SK-N-SH (cell line): Measurements from ENCODE around the gene YIF1B. TPM values are rescaled to one million over a fixed set of nuclear protein-coding genes. Genes with fewer than 3 reads are reported as not detected.

Source experiments
- CTCF ChIA-PET: fragments of 300-600, 350-600 bp; formaldehyde crosslinking; extraction: SDS; loops from one replicate; lab custom pipeline; 2021; lab: Yijun Ruan, JAX
- POLR2A ChIA-PET: fragments of 350-600 bp; sonication (Branson Sonifier 250); formaldehyde crosslinking; extraction: SDS; loops from one replicate; lab custom pipeline; 2020; ENCODE audit warnings: antibody characterized with exemption, inconsistent platforms; lab: Yijun Ruan, JAX
- DNase-seq: peaks from one replicate; pipeline ENCODE4 v3.0.0; 2012
- H2AFZ ChIP-seq: fragments of 200-600 bp; sonication (generic); 2 replicates; pipeline ENCODE4 v1.8.1; 2016; ENCODE audit warnings: antibody characterized with exemption, mild to moderate bottlenecking, low read depth
- H3F3A ChIP-seq: fragments of 200-600 bp; sonication (generic); replicated peaks from 2 replicates; pipeline ENCODE3; 2016; ENCODE audit warnings: antibody characterized with exemption, mild to moderate bottlenecking; ENCODE audit not compliant: insufficient read depth
- H3K27ac ChIP-seq, 2 experiments: fragments of 200-500 bp in 1 of 2; fragments of 200-600 bp in 1 of 2; sonication (Bioruptor generic) in 1 of 2; sonication (generic), shearing (Covaris generic) in 1 of 2; 2 replicates each; pipeline versions ENCODE4 v1.5.1 to v1.6.1; 2014 to 2016; ENCODE audit warnings: low read depth in 2 of 2, inconsistent platforms in 1 of 2, low read length in 1 of 2, mild to moderate bottlenecking in 1 of 2, mixed read lengths in 1 of 2
- H3K27me3 ChIP-seq: fragments of 200-600 bp; sonication (generic), shearing (Covaris generic); 2 replicates; pipeline ENCODE4 v1.6.1; 2016; ENCODE audit warnings: mixed run types; ENCODE audit not compliant: insufficient read depth
- H3K36me3 ChIP-seq, 2 experiments: fragments of 200-500 bp in 1 of 2; fragments of 200-600 bp in 1 of 2; sonication (Bioruptor generic) in 1 of 2; sonication (generic) in 1 of 2; replicated peaks in 1 of 2; 2 replicates each; pipeline versions ENCODE3 to v1.5.1; 2014 to 2016; ENCODE audit warnings: low read length in 1 of 2, mild to moderate bottlenecking in 1 of 2; ENCODE audit not compliant: insufficient read depth in 2 of 2, control insufficient read depth in 1 of 2
- H3K4me1 ChIP-seq, 2 experiments: fragments of 200-500 bp in 1 of 2; fragments of 200-600 bp in 1 of 2; sonication (Bioruptor generic) in 1 of 2; sonication (generic), shearing (Covaris generic) in 1 of 2; 2 replicates each; pipeline versions ENCODE4 v1.5.1 to v1.6.1; 2014 to 2016; ENCODE audit warnings: low read depth in 1 of 2, low read length in 1 of 2, mixed run types in 1 of 2; ENCODE audit not compliant: insufficient read depth in 2 of 2, control insufficient read depth in 1 of 2
- H3K4me2 ChIP-seq: fragments of 200-600 bp; sonication (generic), shearing (Covaris generic); 2 replicates; pipeline ENCODE4 v1.6.1; 2017; ENCODE audit warnings: mixed run types
- H3K4me3 ChIP-seq, 2 experiments: fragments of 200-500 bp in 1 of 2; fragments of 200-600 bp in 1 of 2; sonication (Bioruptor generic) in 1 of 2; sonication (generic), shearing (Covaris generic) in 1 of 2; 2 replicates each; pipeline versions ENCODE4 v1.5.1 to v1.8.1; 2014 to 2016; ENCODE audit warnings: low read depth in 2 of 2, inconsistent platforms in 1 of 2, low read length in 1 of 2, mild to moderate bottlenecking in 1 of 2, mixed read lengths in 1 of 2, moderate library complexity in 1 of 2
- H3K79me2 ChIP-seq: fragments of 200-600 bp; sonication (generic); 2 replicates; pipeline ENCODE4 v1.8.1; 2017; ENCODE audit warnings: mild to moderate bottlenecking; ENCODE audit not compliant: insufficient read depth
- H3K9ac ChIP-seq: fragments of 200-600 bp; sonication (generic); 2 replicates; pipeline ENCODE4 v1.6.1; 2017; ENCODE audit warnings: mixed run types
- H3K9me2 ChIP-seq: fragments of 200-600 bp; sonication (generic); 2 replicates; pipeline ENCODE4 v1.6.1; 2017; ENCODE audit warnings: mixed run types
- H3K9me3 ChIP-seq: fragments of 200-600 bp; sonication (generic); 2 replicates; pipeline ENCODE4 v1.6.1; 2017; ENCODE audit warnings: mixed run types, mild to moderate bottlenecking, moderate library complexity
- H4K20me1 ChIP-seq: fragments of 200-600 bp; sonication (generic); 2 replicates; pipeline ENCODE4 v1.6.1; 2017; ENCODE audit warnings: mild to moderate bottlenecking, mixed run types; ENCODE audit not compliant: insufficient read depth
- EP300 ChIP-seq, 2 experiments: IDR thresholded peaks; 2 replicates each; pipeline versions ENCODE4 v1.4.0 to v1.6.1; 2012; ENCODE audit warnings: borderline replicate concordance in 1 of 2, low read depth in 1 of 2, low read length in 1 of 2
- EZH2phosphoT487 ChIP-seq: fragments of 200-600 bp; sonication (generic); IDR thresholded peaks from 2 replicates; pipeline ENCODE4 v1.6.1; 2017; ENCODE audit warnings: low read depth, mixed run types, mild to moderate bottlenecking, antibody characterized with exemption, moderate library complexity, borderline replicate concordance
- FOSL2 ChIP-seq: IDR thresholded peaks from 2 replicates; pipeline ENCODE4 v1.4.0; 2012; ENCODE audit warnings: low read depth, mild to moderate bottlenecking, moderate library complexity, borderline replicate concordance
- FOXJ3 ChIP-seq: sonication (generic); formaldehyde crosslinking; IDR thresholded peaks from 2 replicates; pipeline ENCODE4 v1.5.1; 2020; ENCODE audit warnings: mild to moderate bottlenecking, missing genetic modification reagents
- FOXM1 ChIP-seq: IDR thresholded peaks from 2 replicates; pipeline ENCODE4 v1.4.0; 2012; ENCODE audit warnings: low read depth, mild to moderate bottlenecking
- GABPA ChIP-seq: IDR thresholded peaks from 2 replicates; pipeline ENCODE4 v1.4.0; 2012; ENCODE audit warnings: low read depth, mild to moderate bottlenecking
- JUND ChIP-seq: IDR thresholded peaks from 2 replicates; pipeline ENCODE4 v1.4.0; 2012
- MEF2A ChIP-seq: IDR thresholded peaks from 2 replicates; pipeline ENCODE4 v1.4.0; 2012; ENCODE audit warnings: low read depth, borderline replicate concordance
- MXI1 ChIP-seq: IDR thresholded peaks from 2 replicates; pipeline ENCODE4 v1.6.1; 2012; ENCODE audit warnings: mild to moderate bottlenecking, low read depth, low read length, improper control_type of control experiment
- NFIC ChIP-seq: IDR thresholded peaks from 2 replicates; pipeline ENCODE4 v1.4.0; 2012; ENCODE audit warnings: borderline replicate concordance
- NRF1 ChIP-seq: IDR thresholded peaks from 2 replicates; pipeline ENCODE4 v1.6.1; 2012; ENCODE audit warnings: low read depth, mild to moderate bottlenecking, low read length
- PBX3 ChIP-seq: IDR thresholded peaks from 2 replicates; pipeline ENCODE4; 2012
- POLR2AphosphoS5 ChIP-seq: IDR thresholded peaks from 2 replicates; pipeline ENCODE4 v1.6.1; 2012; ENCODE audit warnings: low read depth, low read length
- RFX5 ChIP-seq: IDR thresholded peaks from 2 replicates; pipeline ENCODE4 v1.6.1; 2012; ENCODE audit warnings: mild to moderate bottlenecking, improper control_type of control experiment, low read length
- TCF12 ChIP-seq: IDR thresholded peaks from 2 replicates; pipeline ENCODE4 v1.4.0; 2012
- TEAD4 ChIP-seq: IDR thresholded peaks from 2 replicates; pipeline ENCODE4 v1.4.0; 2012; ENCODE audit warnings: mild to moderate bottlenecking, borderline replicate concordance; ENCODE audit not compliant: insufficient read depth
- USF1 ChIP-seq: IDR thresholded peaks from 2 replicates; pipeline ENCODE4 v1.4.0; 2012; ENCODE audit warnings: low read depth, borderline replicate concordance
- YY1 ChIP-seq: IDR thresholded peaks from 2 replicates; pipeline ENCODE4 v1.4.0; 2012; ENCODE audit warnings: low read depth, mild to moderate bottlenecking
- WGBS: methylation state at CpG from one replicate; pipeline ENCODE4 v1.1.6; 2017; ENCODE audit warnings: low lambda C conversion rate; 5-methylcytosine and 5-hydroxymethylcytosine counted together
- polyA plus RNA-seq, 3 experiments: library from polyadenylated mRNA; depleted of rRNA; stranded (reverse); fragments of >200 nt; gene quantifications; 2 replicates each; pipeline ENCODE4 v1.2.3, GENCODE V29; 2012

Gene YIF1B
- polyA plus RNA-seq, 1 of the 3 experiments (the other 2 are of a cell fraction) = 121 TPM

- ChIA-PET POLR2A (no interaction called here), CTCF (interaction anchor here (0.7 kb wide), 1 partner anchor 376 kb away, joined by 3 read pairs; no protein-coding TSS in a partner anchor)
- no peaks in the 10 kb centered on the region for H3K27me3 ChIP-seq
- no peak overlapping the region for H3K9ac ChIP-seq
- H2AFZ ChIP-seq = no peak overlapping the region
- H3K9me3 ChIP-seq = no peaks in the 10 kb centered on the region
- no peak for TF ChIP-seq EZH2phosphoT487
- no peak for TF ChIP-seq GABPA
- TF ChIP-seq YY1 = no peak
- no peak for TF ChIP-seq MEF2A
- no peak for TF ChIP-seq FOXM1
- peaks cover 6 to 8% of the 10 kb centered on the region in 2 experiments; a peak in 3 of 4 replicates for H3K4me1 ChIP-seq
- no peaks in the 10 kb centered on the region for H3K79me2 ChIP-seq
- H3K4me2 ChIP-seq = peak overlapping the region; percentile 31; the same call in 1 of the 2 replicates
- no peaks in the 10 kb centered on the region for H3K9me2 ChIP-seq
- WGBS = 84% methylated on average over 2 of the region's 2 CpGs
- H3K36me3 ChIP-seq = no peaks in the 10 kb centered on the region
- H3F3A ChIP-seq = peaks cover 8% of the 10 kb centered on the region
- H3K4me3 ChIP-seq = no peak overlapping the region
- no peaks in the 10 kb centered on the region for H4K20me1 ChIP-seq
- no peak overlapping the region for H3K27ac ChIP-seq
- DNase-seq = no peak
Observed at GRCh38 chr19:38278751-38279150, 37.0 kb downstream of the YIF1B start.

GRCh38 chr19:38277969-38278680, 37.6 kb downstream of the YIF1B start:
- peaks cover 8% of the 10 kb centered on the region for H3F3A ChIP-seq
- POLR2A ChIA-PET = no interaction called here
- 0 out of 2 replicates have a peak overlapping the region, but pooled peaks have one; percentile 11 for H2AFZ ChIP-seq
- CTCF ChIA-PET = no interaction called here
- H3K27me3 ChIP-seq = no peaks in the 10 kb centered on the region
- H3K9me2 ChIP-seq = no peaks in the 10 kb centered on the region
- peaks cover 6 to 8% of the 10 kb centered on the region in 2 experiments; a peak in 3 of 4 replicates for H3K4me1 ChIP-seq
- H3K9me3 ChIP-seq = no peaks in the 10 kb centered on the region
- WGBS = 64% methylated on average over 9 of the region's 9 CpGs
- H4K20me1 ChIP-seq = no peaks in the 10 kb centered on the region
- TF ChIP-seq TEAD4 = 0 out of 2 replicates have a peak, but pooled peaks have one; percentile 36
- TF ChIP-seq NRF1 = no peak
- peak in 1 of 2 experiments; percentile 60; a peak in 1 of 4 replicates for TF ChIP-seq EP300 (IDR thresholded peaks at IDR 0.05; ENCODE audit: borderline replicate concordance in 1 of 2, low read depth in 1 of 2, low read length in 1 of 2)
- TF ChIP-seq JUND = peak; percentile 35; the same call in 1 of the 2 replicates
- TF ChIP-seq FOSL2 = 0 out of 2 replicates have a peak, but pooled peaks have one; percentile 13
- TF ChIP-seq POLR2AphosphoS5 = peak; percentile 52; the same call in 1 of the 2 replicates
- TF ChIP-seq RFX5 = no peak
- peak; percentile 28; the same call in 1 of the 2 replicates for TF ChIP-seq MEF2A
- no peak for TF ChIP-seq USF1
- TF ChIP-seq FOXJ3 (CRISPR knock-in tag) = no peak
- peak; percentile 75 for TF ChIP-seq PBX3
- TF ChIP-seq MXI1 = no peak
- peak; percentile 93 for TF ChIP-seq TCF12
- no peak for TF ChIP-seq EZH2phosphoT487
- TF ChIP-seq NFIC = peak; percentile 60
- H3K27ac ChIP-seq = peak overlapping the region; percentile 39 to 42
- H3K36me3 ChIP-seq = no peaks in the 10 kb centered on the region
- DNase-seq = peak; percentile 52
- peak overlapping the region; percentile 31; the same call in 1 of the 2 replicates for H3K4me2 ChIP-seq
- no peak overlapping the region for H3K9ac ChIP-seq
- no peak overlapping the region for H3K4me3 ChIP-seq
- H3K79me2 ChIP-seq = no peaks in the 10 kb centered on the region
